Subcutaneous adipose tissue (tissue), 4 donors: ENCODE measurements around the gene OBSCN. TPM values are rescaled to one million over a fixed set of nuclear protein-coding genes. Genes with fewer than 3 reads are reported as not detected.

Experiments used
- total RNA-seq, 4 donors: library from RNA; depleted of rRNA; stranded (reverse); fragments of >200 nt; gene quantifications; one replicate each; pipeline ENCODE4 v1.1.0, GENCODE V29; 2016
- TF ChIP-seq, protein P1 (sequence below): fragments of 450-650 bp; IDR thresholded peaks from one replicate; pipeline ENCODE4 v1.5.1; 2016; ENCODE audit warnings: low read depth, mild to moderate bottlenecking, control low read depth, antibody characterized with exemption, moderate library complexity

Gene OBSCN
- total RNA-seq, 4 donors from 2014 or later: 4.1 to 4.9 (median 4.7) TPM

DNA sequence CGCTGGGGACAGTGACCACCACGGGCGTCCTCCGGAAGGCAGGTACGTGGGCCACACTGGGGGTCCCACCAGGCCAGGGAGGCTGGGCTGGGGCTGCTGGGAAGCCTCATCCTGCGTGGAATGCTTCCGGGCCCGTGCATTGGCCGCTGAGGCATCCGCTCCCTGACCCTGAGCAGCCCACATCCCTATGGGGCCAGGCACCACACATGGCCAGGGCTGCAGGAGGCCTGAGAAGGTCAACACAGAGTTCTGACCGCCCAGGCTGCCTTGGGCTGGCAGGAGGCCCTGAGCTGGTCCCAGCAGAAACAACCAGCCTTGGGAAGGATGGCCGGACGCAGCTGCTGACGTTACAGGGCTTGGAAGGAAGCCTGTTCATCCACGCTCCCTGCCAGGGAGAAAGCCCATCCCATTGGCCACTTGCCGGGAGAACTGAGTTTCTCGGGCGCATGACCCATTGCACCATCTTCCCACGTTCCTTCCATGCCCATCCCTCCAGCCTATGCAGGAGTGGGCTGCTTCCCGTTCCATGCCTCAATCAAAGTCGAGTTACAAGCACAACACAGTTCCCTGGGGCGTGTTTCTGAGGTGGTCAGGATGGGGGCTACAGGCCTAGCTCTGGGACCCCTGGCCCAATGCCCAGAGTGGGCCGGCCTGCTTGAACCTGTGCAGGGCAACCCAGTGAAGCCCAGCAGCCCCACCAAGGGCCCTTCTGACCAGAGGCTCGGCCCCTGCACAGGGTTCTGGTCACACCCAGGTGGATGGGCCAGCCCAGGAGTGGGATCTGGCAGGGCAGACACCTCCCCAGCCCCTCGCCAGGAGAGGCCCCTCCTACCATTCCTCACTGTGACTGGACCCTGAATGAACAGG, 167.1 kb downstream of the OBSCN start:
- TF ChIP-seq, protein P1, sequence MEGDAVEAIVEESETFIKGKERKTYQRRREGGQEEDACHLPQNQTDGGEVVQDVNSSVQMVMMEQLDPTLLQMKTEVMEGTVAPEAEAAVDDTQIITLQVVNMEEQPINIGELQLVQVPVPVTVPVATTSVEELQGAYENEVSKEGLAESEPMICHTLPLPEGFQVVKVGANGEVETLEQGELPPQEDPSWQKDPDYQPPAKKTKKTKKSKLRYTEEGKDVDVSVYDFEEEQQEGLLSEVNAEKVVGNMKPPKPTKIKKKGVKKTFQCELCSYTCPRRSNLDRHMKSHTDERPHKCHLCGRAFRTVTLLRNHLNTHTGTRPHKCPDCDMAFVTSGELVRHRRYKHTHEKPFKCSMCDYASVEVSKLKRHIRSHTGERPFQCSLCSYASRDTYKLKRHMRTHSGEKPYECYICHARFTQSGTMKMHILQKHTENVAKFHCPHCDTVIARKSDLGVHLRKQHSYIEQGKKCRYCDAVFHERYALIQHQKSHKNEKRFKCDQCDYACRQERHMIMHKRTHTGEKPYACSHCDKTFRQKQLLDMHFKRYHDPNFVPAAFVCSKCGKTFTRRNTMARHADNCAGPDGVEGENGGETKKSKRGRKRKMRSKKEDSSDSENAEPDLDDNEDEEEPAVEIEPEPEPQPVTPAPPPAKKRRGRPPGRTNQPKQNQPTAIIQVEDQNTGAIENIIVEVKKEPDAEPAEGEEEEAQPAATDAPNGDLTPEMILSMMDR: no peak

DNA sequence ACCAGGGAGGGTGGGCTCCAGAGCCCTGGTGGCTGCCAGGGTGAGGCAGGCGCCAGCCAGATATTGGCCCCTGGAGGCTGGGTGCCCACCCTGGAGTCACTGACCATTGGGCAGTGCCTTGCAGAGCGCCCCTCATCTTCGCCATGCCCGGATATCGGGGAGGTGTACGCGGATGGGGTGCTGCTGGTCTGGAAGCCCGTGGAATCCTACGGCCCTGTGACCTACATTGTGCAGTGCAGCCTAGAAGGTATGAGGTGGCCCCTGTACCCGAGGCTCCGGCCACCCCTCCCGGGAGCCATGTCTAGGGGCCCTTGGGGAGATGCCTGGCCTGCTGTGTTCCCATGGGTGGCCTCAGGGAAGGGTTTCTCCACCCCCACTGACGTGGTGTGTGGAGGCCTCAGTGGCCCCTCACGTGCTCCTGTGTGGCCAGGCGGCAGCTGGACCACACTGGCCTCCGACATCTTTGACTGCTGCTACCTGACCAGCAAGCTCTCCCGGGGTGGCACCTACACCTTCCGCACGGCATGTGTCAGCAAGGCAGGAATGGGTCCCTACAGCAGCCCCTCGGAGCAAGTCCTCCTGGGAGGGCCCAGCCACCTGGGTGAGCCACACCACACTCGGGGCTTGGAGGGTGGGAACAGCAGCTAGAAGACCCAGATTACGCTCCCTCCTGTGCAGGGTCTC, 167.9 kb downstream of the OBSCN start:
- TF ChIP-seq, protein P1: no peak

DNA sequence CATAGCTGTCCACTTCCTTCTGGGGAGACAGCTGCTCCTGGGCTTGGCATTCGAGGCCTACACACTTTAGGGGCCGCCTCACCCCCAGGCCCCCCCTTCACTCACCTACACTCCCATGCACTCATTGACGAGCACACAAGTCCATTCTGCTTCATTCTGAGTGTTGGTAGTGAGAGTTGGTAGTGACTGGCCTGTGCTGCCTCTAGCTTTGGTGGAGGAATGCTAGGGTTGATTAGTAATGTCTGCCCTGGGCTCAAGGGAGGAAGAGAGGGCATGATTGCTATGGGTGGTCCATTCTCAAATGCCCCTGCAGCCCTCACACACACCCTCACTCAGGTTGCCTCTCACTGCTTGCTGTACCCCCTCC, 168.4 kb downstream of the OBSCN start:
- TF ChIP-seq, protein P1: no peak

DNA sequence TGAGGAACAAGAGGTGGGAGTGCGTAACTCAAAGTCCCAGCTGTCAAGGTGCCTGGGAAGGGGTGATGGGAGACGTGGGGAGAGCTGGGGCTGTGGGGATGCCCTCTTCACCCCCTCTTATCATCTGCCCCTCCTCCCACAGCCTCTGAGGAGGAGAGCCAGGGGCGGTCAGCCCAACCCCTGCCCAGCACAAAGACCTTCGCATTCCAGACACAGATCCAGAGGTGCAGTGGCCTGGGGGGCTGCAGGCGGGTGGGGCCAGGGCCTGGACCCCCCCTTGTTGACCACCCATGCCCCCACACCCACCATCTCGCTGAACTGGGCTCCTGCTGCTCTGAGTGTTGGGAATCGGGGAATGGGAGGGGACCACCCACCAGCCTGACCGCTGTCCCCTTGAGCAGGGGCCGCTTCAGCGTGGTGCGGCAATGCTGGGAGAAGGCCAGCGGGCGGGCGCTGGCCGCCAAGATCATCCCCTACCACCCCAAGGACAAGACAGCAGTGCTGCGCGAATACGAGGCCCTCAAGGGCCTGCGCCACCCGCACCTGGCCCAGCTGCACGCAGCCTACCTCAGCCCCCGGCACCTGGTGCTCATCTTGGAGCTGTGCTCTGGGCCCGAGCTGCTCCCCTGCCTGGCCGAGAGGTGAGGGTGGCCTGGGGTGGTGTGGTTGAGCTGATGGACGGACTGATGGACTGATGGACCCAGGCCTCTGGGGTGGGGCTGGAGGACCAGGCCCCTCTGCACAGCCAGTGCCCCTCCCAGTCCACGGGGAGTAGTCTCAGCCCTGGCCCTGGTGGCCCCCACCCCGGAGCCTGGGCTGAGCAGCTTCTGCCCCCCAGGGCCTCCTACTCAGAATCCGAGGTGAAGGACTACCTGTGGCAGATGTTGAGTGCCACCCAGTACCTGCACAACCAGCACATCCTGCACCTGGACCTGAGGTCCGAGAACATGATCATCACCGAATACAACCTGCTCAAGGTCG, 169.1 kb downstream of the OBSCN start:
- TF ChIP-seq, protein P1: no peak

DNA sequence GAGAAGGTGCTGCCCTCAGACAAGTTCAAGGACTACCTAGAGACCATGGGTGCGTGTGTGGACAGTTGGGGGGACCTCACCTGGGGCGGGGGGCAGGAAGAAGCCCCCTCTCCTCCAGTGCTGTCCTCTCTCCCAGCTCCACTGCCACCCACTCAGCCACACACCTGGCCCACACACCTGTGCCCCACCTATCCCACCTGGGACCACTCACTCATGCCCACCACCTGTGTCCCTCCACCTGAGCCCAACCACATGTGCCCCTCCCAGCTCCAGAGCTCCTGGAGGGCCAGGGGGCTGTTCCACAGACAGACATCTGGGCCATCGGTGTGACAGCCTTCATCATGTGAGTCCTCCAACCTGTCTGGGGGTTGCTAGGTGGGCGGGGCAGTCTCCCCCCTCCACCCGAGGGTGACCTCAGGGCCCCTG, 169.8 kb downstream of the OBSCN start:
- TF ChIP-seq, protein P1: no peak

DNA sequence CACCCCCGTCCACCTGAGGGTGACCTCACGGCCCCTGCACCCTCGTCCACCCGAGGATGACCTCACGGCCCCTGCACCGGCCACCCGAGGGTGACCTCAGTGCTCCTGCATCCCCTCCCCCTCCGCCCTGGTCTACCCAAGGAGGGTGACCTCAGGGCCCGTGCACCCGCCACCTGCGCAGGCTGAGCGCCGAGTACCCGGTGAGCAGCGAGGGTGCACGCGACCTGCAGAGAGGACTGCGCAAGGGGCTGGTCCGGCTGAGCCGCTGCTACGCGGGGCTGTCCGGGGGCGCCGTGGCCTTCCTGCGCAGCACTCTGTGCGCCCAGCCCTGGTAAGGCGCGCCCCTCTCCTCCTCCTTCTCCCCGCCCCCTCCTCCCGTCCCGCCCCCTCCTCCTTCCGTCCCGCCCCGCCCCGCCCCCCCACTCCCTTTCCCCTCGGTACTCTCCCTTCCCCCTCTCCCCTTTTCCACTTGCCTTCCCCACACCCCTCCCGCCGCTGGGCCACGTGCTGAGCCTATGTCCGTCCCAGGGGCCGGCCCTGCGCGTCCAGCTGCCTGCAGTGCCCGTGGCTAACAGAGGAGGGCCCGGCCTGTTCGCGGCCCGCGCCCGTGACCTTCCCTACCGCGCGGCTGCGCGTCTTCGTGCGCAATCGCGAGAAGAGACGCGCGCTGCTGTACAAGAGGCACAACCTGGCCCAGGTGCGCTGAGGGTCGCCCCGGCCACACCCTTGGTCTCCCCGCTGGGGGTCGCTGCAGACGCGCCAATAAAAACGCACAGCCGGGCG, 170.4 kb downstream of the OBSCN start:
- TF ChIP-seq, protein P1: no peak
